ENCODE data around the gene PALMD. TPM values are rescaled to one million over a fixed set of nuclear protein-coding genes. Genes with fewer than 3 reads are reported as not detected.

Gene PALMD
- polyA plus RNA-seq, 2 of the 4 experiments (the other 2 are of a cell fraction) = 0.92 to 3.1 TPM

DNA sequence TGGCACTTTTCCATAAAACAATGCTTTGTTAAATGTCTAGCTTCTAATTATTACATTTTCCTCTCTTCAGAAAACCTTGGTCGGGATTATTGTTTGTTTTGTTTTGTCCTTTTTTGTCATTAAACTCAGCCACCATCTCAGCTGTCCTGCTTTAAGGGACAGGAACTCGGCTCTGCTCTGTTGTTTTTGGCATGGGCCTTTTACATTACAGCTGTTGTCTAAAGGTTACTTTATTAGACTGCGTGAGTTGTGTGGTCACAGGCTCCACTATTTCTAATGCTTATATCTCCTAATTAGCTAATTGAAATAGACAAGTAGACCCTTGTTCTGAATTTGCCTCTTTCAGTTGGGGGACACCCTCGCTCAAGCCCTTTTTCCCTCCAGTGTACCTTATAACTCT is 1.6 kb downstream of the PALMD start:
- DNase-seq (ENCODE audit: low read depth in 1 of 2, low spot score in 1 of 2) (no peak), FAIRE-seq (no peak), ATAC-seq (no peak)
- CTCF ChIA-PET = interaction anchor here (1.3 to 1.5 kb wide), 2 partner anchors 18 to 36 kb away, joined by 3 read pairs; no protein-coding TSS in a partner anchor
- no peak for TF ChIP-seq NFE2L2 (conservative IDR thresholded peaks at IDR 0.05; ENCODE audit: low read length)
- no peaks in the 10 kb centered on the region for H3K9me3 ChIP-seq
- H3K4me2 ChIP-seq = peak overlapping the region; percentile 80
- no peak overlapping the region for H3K4me3 ChIP-seq
- H3K4me1 ChIP-seq = peaks cover 32% of the 10 kb centered on the region
- WGBS (ENCODE audit: missing lambda C conversion rate) = 57% methylated on average over 4 of the region's 4 CpGs
- H3K27ac ChIP-seq = peak overlapping the region in 1 of 2 experiments; percentile 66; a peak in 2 of 6 replicates
- POLR2A ChIA-PET = no interaction called here

DNA sequence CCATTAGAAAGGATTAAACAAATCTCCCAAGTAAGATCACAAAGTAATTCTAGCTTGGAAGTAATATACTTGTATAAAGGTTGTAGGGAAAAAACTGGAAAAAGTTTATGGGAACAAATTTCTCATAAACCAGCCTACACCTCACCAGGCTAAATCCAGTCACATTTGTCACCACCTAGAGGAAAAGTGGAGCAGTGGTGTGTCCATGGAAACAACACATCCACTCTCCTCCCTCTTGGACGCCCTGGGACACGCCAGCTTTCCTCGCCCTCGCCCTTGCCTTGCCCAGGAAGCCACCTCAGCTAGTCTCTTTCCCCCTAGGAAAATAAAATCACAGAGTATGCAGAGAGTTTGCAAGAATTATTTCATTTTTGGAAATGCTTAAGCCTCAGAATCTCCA is 2.2 kb downstream of the PALMD start:
- CTCF ChIA-PET = interaction anchor here (1.3 to 1.5 kb wide), 2 partner anchors 17 to 36 kb away, joined by 3 read pairs; no protein-coding TSS in a partner anchor
- Histone ChIP-seq H3K4me1 (peaks cover 32% of the 10 kb centered on the region), H3K4me3 (no peak overlapping the region), H3K9me3 (no peaks in the 10 kb centered on the region), H3K4me2 (peak overlapping the region; percentile 80; the same call in 2 of the 3 replicates), H3K27ac (no peak overlapping the region)
- 30% methylated on average over 4 of the region's 4 CpGs for WGBS (ENCODE audit: missing lambda C conversion rate)
- POLR2A ChIA-PET = interaction anchor here (0.5 kb wide), 1 partner anchor 25 kb away, joined by 4 read pairs; no protein-coding TSS in a partner anchor
- TF ChIP-seq NFE2L2 (conservative IDR thresholded peaks at IDR 0.05; ENCODE audit: low read length) = no peak
- TF ChIP-seq, protein P1, sequence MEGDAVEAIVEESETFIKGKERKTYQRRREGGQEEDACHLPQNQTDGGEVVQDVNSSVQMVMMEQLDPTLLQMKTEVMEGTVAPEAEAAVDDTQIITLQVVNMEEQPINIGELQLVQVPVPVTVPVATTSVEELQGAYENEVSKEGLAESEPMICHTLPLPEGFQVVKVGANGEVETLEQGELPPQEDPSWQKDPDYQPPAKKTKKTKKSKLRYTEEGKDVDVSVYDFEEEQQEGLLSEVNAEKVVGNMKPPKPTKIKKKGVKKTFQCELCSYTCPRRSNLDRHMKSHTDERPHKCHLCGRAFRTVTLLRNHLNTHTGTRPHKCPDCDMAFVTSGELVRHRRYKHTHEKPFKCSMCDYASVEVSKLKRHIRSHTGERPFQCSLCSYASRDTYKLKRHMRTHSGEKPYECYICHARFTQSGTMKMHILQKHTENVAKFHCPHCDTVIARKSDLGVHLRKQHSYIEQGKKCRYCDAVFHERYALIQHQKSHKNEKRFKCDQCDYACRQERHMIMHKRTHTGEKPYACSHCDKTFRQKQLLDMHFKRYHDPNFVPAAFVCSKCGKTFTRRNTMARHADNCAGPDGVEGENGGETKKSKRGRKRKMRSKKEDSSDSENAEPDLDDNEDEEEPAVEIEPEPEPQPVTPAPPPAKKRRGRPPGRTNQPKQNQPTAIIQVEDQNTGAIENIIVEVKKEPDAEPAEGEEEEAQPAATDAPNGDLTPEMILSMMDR (IDR thresholded peaks at IDR 0.05) = peak; percentile 20; the same call in 1 of the 3 replicates
- peak in 1 of 2 experiments; percentile 11; a peak in 2 of 5 replicates for TF ChIP-seq RAD21 (conservative IDR thresholded peaks at IDR 0.05 in 1 of 2, IDR thresholded peaks at IDR 0.05 in 1 of 2)
- peak; percentile 72 to 81; a peak in 4 of 6 replicates for ATAC-seq
- DNase-seq (ENCODE audit: low read depth in 1 of 2, low spot score in 1 of 2) = peak; percentile 28 to 58
- no peak for FAIRE-seq

DNA sequence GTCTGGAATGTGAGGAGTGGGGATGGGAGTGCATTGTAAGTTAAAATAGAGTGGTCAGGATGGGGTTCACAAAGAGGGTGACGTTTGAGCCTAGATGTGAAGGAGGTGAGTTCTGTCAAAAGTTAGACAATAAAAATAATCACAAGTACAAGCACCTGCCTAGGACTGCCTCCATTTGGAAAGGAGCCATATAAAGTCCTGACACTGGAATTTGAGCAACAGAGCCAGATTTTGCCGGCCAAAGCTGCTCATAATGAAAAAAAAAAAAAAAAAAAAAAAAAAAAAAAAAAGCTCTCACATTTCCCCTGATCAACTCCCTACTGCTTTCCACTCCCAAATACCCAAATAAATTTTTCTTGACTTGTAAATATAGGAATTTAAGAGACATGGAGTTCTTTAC is 4.1 kb downstream of the PALMD start:
- FAIRE-seq (no peak), DNase-seq (ENCODE audit: low read depth in 1 of 2, low spot score in 1 of 2) (no peak), ATAC-seq (no peak)
- POLR2A ChIA-PET = no interaction called here
- Histone ChIP-seq H3K4me1 (peaks cover 15% of the 10 kb centered on the region), H3K27ac (no peak overlapping the region), H3K9me3 (no peaks in the 10 kb centered on the region), H3K4me2 (no peak overlapping the region), H3K4me3 (no peak overlapping the region)
- CTCF ChIA-PET = no interaction called here
- WGBS (ENCODE audit: missing lambda C conversion rate) = 87% methylated on average over 2 of the region's 2 CpGs
- TF ChIP-seq RARB (CRISPR knock-in tag; IDR thresholded peaks at IDR 0.05) (no peak), GATA3 (IDR thresholded peaks at IDR 0.05; ENCODE audit: borderline replicate concordance) (no peak), ZSCAN20 (CRISPR knock-in tag; IDR thresholded peaks at IDR 0.05) (no peak), EP300 (IDR thresholded peaks at IDR 0.05) (no peak), HOXB13 (CRISPR knock-in tag; IDR thresholded peaks at IDR 0.05; ENCODE audit: low read depth) (no peak), RFX5 (IDR thresholded peaks at IDR 0.05) (no peak), FOSL2 (IDR thresholded peaks at IDR 0.05) (no peak), FOSL2 (CRISPR knock-in tag; IDR thresholded peaks at IDR 0.05) (no peak), ZNF302 (CRISPR knock-in tag; IDR thresholded peaks at IDR 0.05) (no peak), TFCP2L1 (CRISPR knock-in tag; IDR thresholded peaks at IDR 0.05) (no peak), EHF (CRISPR knock-in tag; IDR thresholded peaks at IDR 0.05) (no peak), NPAS2 (CRISPR knock-in tag; IDR thresholded peaks at IDR 0.05; ENCODE audit: borderline replicate concordance) (no peak), CEBPB (IDR thresholded peaks at IDR 0.05) (no peak)

DNA sequence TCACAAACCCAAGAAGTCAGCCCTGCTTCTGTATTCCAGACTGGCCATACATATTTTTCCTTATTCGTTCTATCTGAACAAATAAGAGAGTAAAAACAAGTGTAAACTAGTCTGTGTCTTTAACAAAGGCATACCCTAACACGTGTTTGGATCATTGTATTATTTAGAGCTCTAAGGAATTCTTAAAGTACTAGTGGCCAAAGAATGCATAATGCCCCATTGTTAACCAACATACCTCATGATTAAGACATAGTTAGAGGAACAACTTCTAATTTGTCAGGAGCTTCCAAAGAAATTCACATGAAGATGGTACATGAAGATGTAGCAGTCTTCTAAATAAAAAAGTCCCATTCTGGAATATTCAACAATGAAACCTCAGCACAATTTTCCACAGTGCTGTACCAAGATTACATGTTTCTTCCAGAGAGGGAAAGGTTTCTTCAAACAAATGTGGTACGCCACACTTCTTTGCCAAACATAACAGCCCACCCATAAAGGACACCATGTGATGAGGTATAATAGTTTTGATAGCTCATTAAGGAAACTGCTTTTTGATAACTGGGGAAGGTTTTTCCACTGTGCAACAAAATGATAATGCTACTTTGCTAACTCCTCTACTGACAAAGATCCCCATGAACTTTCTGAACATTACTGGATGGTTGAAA is 5.0 kb downstream of the PALMD start:
- Histone ChIP-seq H3K4me1 (0 out of 3 replicates have a peak, but pooled peaks cover 7% of the 10 kb centered on the region), H3K4me3 (no peak overlapping the region), H3K27ac (no peak overlapping the region), H3K9me3 (no peaks in the 10 kb centered on the region), H3K4me2 (no peak overlapping the region)
- DNase-seq (ENCODE audit: low read depth in 1 of 2, low spot score in 1 of 2) = no peak
- ChIA-PET CTCF (interaction anchor here (2.1 kb wide), 1 partner anchor 35 kb away, joined by 8 read pairs; no protein-coding TSS in a partner anchor), POLR2A (no interaction called here)
- no peak for TF ChIP-seq CBX8 (IDR thresholded peaks at IDR 0.05)
- no peak for TF ChIP-seq EHMT2 (IDR thresholded peaks at IDR 0.05; ENCODE audit: low read depth)
- no peak for TF ChIP-seq RNF2 (IDR thresholded peaks at IDR 0.05; ENCODE audit: borderline replicate concordance, low read depth)
- TF ChIP-seq GATA3 (IDR thresholded peaks at IDR 0.05; ENCODE audit: borderline replicate concordance) = no peak
- no peak for TF ChIP-seq NPAS2 (CRISPR knock-in tag; IDR thresholded peaks at IDR 0.05; ENCODE audit: borderline replicate concordance)
- no peak for TF ChIP-seq FOXS1 (CRISPR knock-in tag; IDR thresholded peaks at IDR 0.05)
- no peak for TF ChIP-seq HDAC2 (IDR thresholded peaks at IDR 0.05)
- TF ChIP-seq, protein P2, sequence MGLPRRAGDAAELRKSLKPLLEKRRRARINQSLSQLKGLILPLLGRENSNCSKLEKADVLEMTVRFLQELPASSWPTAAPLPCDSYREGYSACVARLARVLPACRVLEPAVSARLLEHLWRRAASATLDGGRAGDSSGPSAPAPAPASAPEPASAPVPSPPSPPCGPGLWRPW (IDR thresholded peaks at IDR 0.05) = no peak
- TF ChIP-seq ZSCAN20 (CRISPR knock-in tag; IDR thresholded peaks at IDR 0.05) = no peak
- TF ChIP-seq JUNB (IDR thresholded peaks at IDR 0.05) = no peak
- no peak for TF ChIP-seq CHD2 (IDR thresholded peaks at IDR 0.05; ENCODE audit: low read length, partially characterized antibody)
- no peak for TF ChIP-seq RFX5 (IDR thresholded peaks at IDR 0.05)
- TF ChIP-seq CEBPB (IDR thresholded peaks at IDR 0.05) = no peak
- WGBS (ENCODE audit: missing lambda C conversion rate) = 39% methylated on average over 3 of the region's 3 CpGs
- no peak for ATAC-seq
- FAIRE-seq = no peak

Data from A549 (cell line).